GM19468 (cell line): ENCODE measurements around the gene VPS13C.

Source experiments
- ATAC-seq: cut with Tn5 transposase; IDR thresholded peaks from one replicate; pipeline ENCODE4 v1.9.1; 2021; ENCODE audit warnings: mild to moderate bottlenecking, moderate library complexity, moderate number of reproducible peaks; ENCODE audit not compliant: unreplicated experiment; ENCODE audit errors: extremely low read depth

VPS13C gene

GRCh38 chr15:61879219-61879618, 181.0 kb downstream of the VPS13C start:
- no peak for ATAC-seq

GRCh38 chr15:61871926-61872522, 188.2 kb downstream of the VPS13C start:
- ATAC-seq, result no peak

GRCh38 chr15:61869656-61870055, 190.6 kb downstream of the VPS13C start:
- ATAC-seq, result no peak

DNA sequence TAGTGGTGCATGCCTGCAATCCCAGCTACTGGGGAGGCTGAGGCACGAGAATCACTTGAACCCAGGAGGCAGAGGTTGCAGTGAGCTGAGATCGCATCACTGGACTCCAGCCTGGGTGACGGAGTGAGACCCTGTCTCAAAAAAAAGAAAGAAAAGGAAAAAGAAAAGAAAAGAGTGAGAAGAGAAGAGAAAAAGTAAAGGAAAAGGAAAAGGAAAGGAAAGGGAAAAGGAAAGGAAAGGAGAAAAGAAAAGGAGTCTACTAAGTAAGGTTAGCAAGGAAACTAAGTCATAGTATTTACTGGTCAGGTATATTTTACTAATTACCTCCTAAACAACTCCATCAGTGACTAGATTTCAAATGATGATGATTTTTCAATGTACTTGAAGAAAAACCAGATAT, 198.3 kb downstream of the VPS13C start:
- no peak for ATAC-seq

DNA sequence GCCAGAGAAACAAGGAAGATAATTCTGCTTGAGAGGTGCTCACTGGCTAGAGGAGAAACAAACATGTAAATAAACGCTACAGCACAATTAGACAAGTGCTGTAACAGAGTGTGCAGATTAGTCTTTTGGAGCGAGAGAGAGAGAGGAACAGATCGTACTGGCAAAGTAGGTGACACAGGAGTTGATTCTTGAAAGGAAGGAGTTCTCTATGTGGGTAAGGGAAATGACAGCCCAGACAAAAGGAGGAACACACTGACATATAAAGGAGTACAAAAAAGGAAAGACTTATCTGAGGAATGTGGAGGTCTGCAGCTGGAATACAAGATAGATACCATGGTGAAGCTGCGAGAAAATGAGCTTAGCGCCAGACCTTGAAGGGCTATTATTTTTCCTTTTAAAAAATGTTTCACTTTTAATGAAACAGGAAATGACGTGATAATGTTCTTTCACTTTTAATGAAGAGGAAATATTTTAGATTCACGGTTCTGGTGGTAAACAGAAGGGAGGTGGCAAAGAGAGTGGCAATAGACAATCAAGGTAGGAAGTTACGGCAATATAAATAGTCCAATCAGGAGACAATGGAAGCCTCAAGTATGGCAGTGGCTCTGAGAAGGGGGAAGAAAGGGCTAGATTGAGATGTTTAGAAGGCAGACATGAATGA, 202.9 kb downstream of the VPS13C start:
- no peak for ATAC-seq

DNA sequence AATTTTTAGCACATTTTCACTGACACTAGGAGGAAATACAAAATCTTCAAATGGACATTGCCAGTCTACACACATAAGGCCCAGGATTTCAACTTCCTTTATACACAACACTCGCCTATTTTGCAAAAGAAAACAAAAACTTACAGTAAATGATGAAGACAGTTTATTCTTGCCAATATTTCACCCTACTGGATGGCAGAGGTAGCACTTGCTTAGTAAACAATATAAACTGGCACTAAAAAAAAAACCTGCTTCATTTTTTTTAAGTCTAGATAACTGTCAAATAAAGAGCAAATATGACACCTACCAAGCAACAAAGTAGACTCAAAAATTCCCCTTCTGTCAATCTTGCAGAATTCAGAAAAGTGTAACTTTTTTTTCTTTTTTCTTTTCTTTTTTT, 204.0 kb downstream of the VPS13C start:
- no peak for ATAC-seq

GRCh38 chr15:61853195-61853594, 207.1 kb downstream of the VPS13C start:
- no peak for ATAC-seq

DNA sequence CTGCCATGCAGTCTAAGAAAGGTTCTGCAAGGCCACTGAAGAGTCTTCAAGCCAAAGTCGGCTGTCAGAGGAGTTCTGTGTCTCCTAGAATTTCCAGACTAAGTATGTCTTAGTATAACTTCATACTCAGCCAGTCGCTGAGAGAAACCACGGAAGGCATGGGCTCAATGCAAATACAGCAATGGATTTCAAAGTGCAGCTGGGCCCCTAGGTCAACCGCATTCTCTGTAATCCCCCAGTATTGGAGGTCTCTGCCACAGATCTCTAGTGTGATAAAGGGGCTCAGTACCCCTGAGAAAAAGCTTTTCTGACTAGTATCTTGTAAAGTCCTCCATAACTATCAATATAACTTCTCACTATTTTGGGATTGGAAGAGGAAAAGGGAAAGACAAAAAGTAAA, 208.3 kb downstream of the VPS13C start:
- ATAC-seq, result no peak

GRCh38 chr15:61849447-61849846, 210.8 kb downstream of the VPS13C start:
- no peak for ATAC-seq

GRCh38 chr15:61841466-61841865, 218.8 kb downstream of the VPS13C start:
- ATAC-seq, result no peak

DNA sequence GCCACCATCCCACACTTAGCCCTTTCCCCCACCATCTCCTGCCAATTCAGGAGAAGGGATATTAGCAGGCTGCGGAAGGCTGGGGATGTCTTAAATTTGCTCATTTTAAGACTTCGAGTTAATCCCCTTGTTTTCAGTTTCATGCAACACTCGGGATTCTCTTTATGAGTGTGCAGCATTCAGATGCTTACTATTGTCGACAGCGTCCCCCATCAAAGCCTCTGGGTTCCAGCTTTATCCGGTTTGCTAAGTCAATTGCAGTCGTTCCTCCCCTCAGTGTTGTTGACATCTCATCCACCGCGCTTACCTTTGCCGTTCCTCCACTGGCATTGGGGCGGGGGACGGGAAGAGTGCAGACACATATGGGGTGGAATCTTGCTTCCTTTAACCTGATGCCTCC, 220.2 kb downstream of the VPS13C start:
- no peak for ATAC-seq

GRCh38 chr15:61839546-61839945, 220.7 kb downstream of the VPS13C start:
- ATAC-seq, result no peak

GRCh38 chr15:61835496-61836106, 224.6 kb downstream of the VPS13C start:
- ATAC-seq, result no peak

DNA sequence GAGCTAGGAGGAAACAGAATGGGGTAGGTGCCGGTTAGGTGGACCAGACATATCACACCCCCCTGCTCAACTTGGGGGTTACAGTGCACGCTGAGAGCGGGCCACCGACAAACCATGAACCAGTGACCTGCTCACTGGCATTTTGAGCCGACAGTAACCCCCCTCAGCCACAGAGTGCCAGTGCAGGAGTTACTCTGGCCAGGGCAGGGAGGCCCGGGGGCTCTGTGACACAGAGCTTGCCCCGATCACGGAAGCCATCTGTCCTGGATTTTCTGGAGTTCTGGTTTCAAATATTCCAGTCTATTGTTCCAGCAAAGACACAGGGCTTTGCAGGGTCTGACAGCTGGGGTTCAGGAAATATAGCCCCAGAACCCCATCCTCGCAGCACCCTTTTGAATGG, 225.2 kb downstream of the VPS13C start:
- ATAC-seq, result no peak

- no peak for ATAC-seq
These were observed 226.1 kb downstream of the VPS13C start for GRCh38 chr15:61834076-61834697.

DNA sequence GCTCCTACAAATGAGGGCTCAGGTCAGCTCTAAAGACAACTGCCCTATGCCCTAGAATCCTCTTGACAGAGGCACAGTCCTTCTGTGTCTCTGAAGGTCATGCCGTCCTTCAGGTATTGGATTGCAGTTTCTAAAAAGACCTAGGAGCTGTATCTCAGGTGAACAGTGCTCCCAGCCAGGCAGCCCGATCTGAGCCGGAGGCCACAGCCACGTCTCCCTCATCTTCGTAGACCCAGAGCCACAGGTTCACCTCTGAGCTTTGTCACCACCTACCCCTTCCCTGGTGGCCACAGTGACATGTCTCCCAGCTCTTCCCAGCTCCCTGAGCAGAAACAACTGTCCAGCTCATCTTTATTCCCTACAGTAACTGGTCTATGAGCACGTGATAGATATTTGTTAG, 228.0 kb downstream of the VPS13C start:
- ATAC-seq, result no peak

DNA sequence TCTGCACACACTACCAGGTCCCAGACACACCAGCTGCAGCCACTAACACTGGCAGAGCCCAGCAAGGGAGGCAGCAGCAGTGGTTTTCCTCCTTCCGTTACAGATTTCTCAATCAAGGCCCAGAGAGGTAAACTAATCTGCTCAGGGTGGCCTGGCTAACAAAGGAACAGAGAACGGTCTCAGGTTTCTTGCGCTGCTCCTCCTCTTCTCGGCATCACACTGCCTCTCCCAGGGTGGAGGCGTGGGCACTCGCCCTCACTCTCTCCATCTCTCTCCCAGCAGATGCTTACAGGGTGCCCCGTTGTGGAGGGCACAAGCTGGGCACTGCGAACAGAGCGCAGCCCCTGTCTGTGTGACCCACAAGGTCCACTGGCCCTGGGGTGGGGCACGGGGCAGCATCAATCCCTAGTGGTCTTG, 228.7 kb downstream of the VPS13C start:
- ATAC-seq, result no peak

- ATAC-seq, result no peak
These were observed 229.5 kb downstream of the VPS13C start for GRCh38 chr15:61830536-61831330.

- ATAC-seq, result no peak
These were observed 230.7 kb downstream of the VPS13C start for GRCh38 chr15:61829514-61829889.

GRCh38 chr15:61828860-61829513, 231.3 kb downstream of the VPS13C start:
- ATAC-seq, result no peak
